Hematopoietic multipotent progenitor cell treated with erythropoietin and hydrocortisone succinate and interleukin-3 and kit ligand, for 6 days (in vitro differentiated cells): ENCODE data around the gene PGAM1.
A peak's percentile ranks its signal among the peaks of the same experiment; 100 is the strongest.
"Not testable (repeated sequence)": the region's sequence is repeated elsewhere in the genome, so short reads cannot be mapped to it uniquely, and the experiment has no call there.

Experiments used
- DNase-seq: peaks from one replicate; pipeline ENCODE4 v3.0.0-alpha.2; 2015

The PGAM1 gene

GRCh38 chr10:97408496-97408992 lies 17.4 kb upstream of the PGAM1 start:
- DNase-seq = no peak

GRCh38 chr10:97411406-97411805 lies 14.6 kb upstream of the PGAM1 start:
- peak; percentile 50 for DNase-seq

- DNase-seq = no peak
Observed at GRCh38 chr10:97412891-97413304, 13.1 kb upstream of the PGAM1 start.

GRCh38 chr10:97416565-97416964 lies 9.4 kb upstream of the PGAM1 start:
- no peak for DNase-seq

GRCh38 chr10:97423757-97424098 lies 2.3 kb upstream of the PGAM1 start:
- DNase-seq = not testable (repeated sequence)

DNA sequence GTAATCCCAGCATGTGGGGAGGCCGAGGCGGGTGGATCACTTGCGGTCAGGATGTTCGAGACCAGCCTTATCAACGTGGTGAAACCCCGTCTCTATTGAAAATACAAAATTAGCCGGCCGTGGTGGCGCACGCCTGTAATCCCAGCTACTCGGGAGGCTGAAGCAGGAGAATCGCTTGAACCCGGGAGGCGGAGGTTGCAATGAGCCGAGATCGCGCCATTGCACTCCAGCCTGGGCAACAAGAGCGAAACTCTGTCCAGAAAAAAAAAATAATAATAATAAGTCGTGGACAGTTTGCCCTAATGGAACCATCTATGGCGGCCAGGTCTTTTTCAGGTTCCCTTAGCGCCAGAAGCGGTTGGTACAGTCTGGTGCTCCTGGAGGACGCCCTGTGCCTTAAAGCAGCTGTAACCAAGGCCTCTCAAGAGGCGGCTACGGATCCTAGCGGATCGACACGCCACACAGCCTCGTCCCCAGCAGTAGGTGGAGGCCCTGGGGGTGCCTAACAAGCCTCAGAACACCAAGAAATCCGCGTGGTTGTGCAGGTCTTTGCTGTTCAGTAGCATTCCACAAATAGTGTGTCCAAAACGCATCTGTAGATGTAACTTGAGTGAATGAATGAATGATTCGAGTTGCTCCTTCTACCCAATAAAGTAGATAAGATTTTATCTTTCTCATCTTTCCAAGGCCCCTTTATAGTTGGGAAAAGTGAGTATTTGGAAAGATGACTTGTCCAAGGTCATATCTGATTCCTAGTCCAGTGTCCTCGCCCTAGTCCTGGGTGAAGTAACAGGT lies 982 bp downstream of the PGAM1 start:
- peak; percentile 39 for DNase-seq

GRCh38 chr10:97427571-97428179 lies 1.7 kb downstream of the PGAM1 start:
- DNase-seq = peak; percentile 47

DNA sequence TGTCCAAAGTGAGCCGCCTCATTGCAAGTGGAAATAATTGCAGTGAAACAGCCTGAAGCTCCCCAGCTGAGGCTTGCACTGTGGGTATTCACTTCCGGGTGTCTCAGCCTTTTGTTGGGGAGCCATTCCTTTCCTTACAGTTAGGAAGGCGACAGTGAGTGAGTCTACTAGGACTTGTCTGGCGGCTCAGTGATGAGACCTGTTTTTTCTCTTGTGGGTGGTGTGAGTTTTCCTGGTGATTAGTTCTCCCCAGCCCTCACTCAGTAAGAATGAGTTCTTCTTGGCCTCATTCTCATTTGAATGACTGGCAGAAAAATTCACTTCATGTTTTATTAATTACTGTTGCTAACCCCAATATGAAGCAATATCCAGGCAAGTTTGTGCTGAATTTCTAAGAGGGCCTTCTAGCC lies 2.6 kb downstream of the PGAM1 start:
- no peak for DNase-seq

DNA sequence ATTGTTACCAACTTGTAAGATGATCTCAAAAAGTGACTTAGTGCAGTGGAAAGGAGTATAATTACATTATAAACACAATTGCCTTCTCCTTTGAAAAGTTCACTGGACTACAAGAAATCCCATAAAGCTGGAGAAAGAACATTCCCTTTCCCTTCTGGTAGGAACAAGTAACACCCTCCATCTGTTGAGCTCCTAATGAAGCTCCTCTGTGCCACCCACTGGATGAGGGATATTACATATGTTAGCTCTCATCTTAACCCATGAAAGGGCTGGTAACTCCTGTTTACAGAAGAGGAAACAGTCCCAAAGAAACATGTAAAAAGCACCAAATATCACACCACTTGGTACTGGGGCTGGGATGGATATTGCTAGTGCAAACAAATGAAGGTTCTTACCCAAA lies 8.1 kb downstream of the PGAM1 start:
- DNase-seq = no peak

DNA sequence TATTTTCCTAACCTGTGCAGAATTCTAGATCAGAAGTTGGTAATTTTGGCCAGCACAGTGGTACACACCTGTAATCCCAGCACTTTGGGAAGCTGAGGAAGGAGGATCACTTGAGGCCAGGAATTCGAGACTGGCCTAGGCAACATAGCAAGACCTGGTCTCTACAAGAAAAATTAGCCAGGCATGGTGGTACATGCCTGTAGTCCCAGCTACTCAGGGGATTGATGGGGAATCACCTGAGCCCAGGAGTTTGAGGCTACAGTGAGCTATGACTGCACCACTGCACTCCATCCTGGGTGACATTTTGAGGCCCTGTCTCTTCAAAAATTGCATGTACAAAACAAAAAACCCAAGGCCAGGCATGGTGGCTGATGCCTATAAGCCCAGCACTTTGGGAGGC lies 8.6 kb downstream of the PGAM1 start:
- DNase-seq = no peak

DNA sequence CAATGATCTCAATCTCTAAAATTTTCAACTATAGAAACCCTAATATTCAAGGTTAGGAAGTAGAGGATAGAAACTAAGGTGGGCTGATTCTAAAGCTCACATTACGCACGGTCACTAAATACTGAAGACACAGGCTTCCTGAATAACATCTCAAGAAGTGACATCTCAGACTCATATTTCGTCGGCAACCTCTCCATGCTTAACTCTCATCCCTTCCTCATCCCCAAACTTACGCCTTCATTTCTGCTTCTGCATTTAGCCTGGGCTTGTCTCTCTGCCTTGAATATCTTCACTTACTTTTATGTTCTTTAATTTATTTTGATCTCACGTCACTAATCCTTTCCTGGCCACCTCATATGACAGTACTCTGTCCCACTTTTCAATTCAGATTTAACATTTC lies 9.2 kb downstream of the PGAM1 start:
- no peak for DNase-seq

DNA sequence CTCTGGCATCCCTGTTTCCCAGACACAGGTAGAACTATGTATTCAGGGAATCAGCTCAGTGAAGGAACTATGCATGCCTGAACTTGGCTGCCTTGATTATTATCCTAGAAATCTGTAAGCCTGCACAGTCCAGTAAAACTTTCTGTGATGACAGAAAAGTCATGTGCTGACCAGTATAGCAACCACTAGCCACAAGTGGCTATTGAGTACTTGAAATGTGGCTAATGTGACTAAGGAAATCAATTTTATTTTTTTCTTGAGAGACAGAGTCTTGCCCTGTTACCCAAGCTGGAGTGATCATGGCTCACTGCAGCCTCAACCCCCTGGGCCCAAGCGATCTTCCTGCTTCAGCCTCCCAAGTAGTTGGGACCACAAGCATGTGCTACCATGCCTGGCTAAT lies 16.3 kb downstream of the PGAM1 start:
- no peak for DNase-seq

DNA sequence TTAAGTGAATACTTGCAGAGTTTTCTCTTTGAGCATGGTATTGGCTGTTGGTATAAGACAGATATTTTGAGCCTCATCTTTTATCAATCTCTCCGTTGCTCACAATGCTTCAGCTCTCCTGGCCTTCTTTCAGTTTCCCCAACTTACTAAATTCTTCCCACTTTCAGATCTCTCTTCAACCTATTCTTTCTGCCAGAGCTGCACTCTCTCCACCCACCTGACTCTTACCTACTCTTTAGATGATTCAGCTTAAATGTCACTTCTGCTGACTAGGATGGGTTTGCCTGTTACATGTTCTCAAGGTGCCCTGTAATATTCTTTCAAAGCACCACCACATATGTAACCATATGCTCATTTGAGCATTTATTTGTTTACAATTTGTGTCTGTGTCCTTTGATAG lies 18.2 kb downstream of the PGAM1 start:
- DNase-seq = no peak

DNA sequence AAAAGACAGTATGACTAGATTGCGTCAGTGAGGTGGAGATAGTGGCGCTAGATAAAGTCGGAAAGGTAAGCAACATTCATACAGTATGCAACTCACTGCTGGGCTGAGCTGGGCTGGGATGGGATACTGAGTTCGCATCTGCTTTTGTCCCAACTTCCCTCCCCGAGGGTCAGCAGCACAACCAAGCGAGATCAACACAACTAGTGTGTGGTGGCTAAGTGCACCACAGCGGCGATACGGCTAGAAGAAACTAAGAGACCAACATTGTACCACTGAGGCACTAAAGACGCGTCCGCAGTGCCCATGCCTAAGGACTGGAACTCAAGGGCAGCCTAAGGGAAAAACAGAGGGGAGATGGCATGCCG lies 19.3 kb downstream of the PGAM1 start:
- DNase-seq = no peak

- DNase-seq = peak; percentile 98
Observed at GRCh38 chr10:97445722-97446639, 20.0 kb downstream of the PGAM1 start, which contains the start of the genes EXOSC1 and ZDHHC16. EXOSC1 (minus strand) TSS chr10:97446006; CDS start chr10:97445985, 21 bp downstream. ZDHHC16 (plus strand) TSS chr10:97446175; CDS start chr10:97451676, 5,501 bp downstream.

GRCh38 chr10:97450828-97451227 lies 24.8 kb downstream of the PGAM1 start:
- DNase-seq = no peak

DNA sequence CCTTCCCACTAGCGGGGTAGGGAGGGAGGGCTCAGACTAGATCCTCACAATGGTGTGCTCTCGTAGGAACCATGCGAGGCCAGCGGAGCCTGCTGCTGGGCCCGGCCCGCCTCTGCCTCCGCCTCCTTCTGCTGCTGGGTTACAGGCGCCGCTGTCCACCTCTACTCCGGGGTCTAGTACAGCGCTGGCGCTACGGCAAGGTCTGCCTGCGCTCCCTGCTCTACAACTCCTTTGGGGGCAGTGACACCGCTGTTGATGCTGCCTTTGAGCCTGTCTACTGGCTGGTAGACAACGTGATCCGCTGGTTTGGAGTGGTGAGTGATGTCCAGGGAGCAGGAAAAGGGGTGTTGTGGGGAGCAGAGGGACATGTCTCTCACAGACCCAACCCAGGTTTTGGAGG lies 25.6 kb downstream of the PGAM1 start:
- DNase-seq = no peak

- no peak for DNase-seq
Observed at GRCh38 chr10:97452352-97452751, 26.4 kb downstream of the PGAM1 start.

DNA sequence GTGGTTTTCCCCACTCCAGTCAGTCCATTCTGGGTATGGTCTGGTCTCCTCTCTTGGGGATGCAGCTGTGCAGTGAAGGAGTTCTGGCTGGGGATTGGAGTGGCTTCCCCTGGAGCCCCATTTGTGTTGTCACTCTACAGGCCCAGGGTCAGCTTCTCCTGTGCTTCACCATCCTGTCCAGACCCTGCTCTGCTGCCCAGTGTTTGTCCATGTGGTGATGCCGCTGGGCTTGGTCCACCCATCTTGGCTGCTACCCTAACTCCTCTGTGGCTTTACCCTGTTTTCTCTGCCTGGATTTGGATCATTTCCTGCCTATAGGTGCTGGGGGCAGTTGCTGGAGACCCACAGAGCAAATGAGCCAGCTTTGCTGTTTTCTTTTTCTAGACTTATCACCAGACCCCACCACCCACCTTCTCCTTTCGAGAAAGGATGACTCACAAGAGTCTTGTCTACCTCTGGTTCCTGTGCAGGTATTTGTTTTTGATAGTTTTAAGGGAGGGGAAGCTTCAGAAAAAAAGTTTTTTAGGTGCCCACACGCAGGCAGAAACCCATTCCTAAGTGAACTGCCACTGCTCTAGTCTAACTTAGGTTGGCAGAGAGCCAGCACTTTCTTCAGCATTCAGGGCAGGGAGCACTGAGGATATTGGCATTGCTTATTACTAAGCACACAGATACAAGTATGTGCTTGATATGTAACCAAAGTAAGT lies 28.5 kb downstream of the PGAM1 start:
- DNase-seq = peak; percentile 71

DNA sequence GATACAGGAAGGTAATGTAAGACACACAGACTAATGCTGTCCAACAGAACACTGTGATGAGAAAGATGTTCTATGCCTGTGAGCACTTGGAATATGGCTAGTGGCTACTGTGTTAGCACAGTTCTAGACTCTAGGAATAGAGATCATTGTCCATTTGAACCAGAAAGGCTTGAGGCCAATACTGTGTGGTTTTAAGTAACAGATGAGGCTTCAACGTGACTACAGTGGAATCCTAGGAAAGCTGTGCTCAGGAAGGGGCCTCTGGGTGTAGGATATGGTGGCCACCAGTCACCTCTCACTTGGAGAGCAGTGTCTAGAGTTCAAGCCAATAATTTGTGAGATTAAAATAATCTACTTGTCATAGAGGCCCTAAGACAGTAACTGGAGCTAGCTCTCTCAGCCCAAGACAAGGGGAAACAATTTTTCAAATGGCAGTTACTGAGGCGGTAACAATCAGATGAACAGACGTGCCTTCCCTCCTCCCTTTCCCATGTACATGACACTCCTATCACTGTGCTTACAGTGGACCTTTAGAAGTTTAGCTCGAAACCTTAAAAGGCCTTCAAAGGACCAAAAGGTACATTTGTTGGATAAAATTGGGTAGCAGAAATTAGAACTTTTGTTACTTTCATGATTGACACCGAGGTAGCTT lies 30.2 kb downstream of the PGAM1 start:
- no peak for DNase-seq

- DNase-seq = no peak
Observed at GRCh38 chr10:97456686-97457065, 30.7 kb downstream of the PGAM1 start.

- no peak for DNase-seq
Observed at GRCh38 chr10:97459111-97459510, 33.1 kb downstream of the PGAM1 start.
